NCI-H2107 treated with DMSO at 0.1 percent for 48 hours (cell line): ENCODE data around the gene SLC35C1.

Source experiments
- DNase-seq: peaks from one replicate; lab custom pipeline; 2025; ENCODE audit not compliant: unreplicated experiment; lab: John Stamatoyannopoulos, UW

Gene SLC35C1

GRCh38 chr11:45804761-45805304, at the start of gene SLC35C1:
Gene SLC35C1, plus strand, starts transcription at chr11:45805149. Its CDS starts 653 bp downstream, at chr11:45805802.
- peak; percentile 74 for DNase-seq

- no peak for DNase-seq
Observed at GRCh38 chr11:45755281-45755859, 49.6 kb upstream of the SLC35C1 start.

- DNase-seq: no peak
Observed at GRCh38 chr11:45756384-45757010, 48.5 kb upstream of the SLC35C1 start.

- no peak for DNase-seq
Observed at GRCh38 chr11:45757672-45758071, 47.3 kb upstream of the SLC35C1 start.

- DNase-seq: no peak
Observed at GRCh38 chr11:45761659-45762058, 43.3 kb upstream of the SLC35C1 start.

GRCh38 chr11:45765107-45765668, 39.8 kb upstream of the SLC35C1 start:
- no peak for DNase-seq

- DNase-seq: no peak
Observed at GRCh38 chr11:45765836-45766235, 39.1 kb upstream of the SLC35C1 start.

GRCh38 chr11:45766469-45766868, 38.5 kb upstream of the SLC35C1 start:
- DNase-seq: no peak

- no peak for DNase-seq
Observed at GRCh38 chr11:45768486-45768885, 36.5 kb upstream of the SLC35C1 start.

GRCh38 chr11:45769960-45770359, 35.0 kb upstream of the SLC35C1 start:
- no peak for DNase-seq

GRCh38 chr11:45771193-45771565, 33.8 kb upstream of the SLC35C1 start:
- no peak for DNase-seq

- peak; percentile 68 for DNase-seq
Observed at GRCh38 chr11:45771566-45772448, 33.1 kb upstream of the SLC35C1 start.

- DNase-seq: no peak
Observed at GRCh38 chr11:45772449-45772774, 32.5 kb upstream of the SLC35C1 start.

GRCh38 chr11:45772986-45773785, 31.8 kb upstream of the SLC35C1 start:
- DNase-seq: no peak

- no peak for DNase-seq
Observed at GRCh38 chr11:45773786-45774655, 30.9 kb upstream of the SLC35C1 start.

GRCh38 chr11:45774786-45775185, 30.2 kb upstream of the SLC35C1 start:
- no peak for DNase-seq

- no peak for DNase-seq
Observed at GRCh38 chr11:45777127-45777969, 27.6 kb upstream of the SLC35C1 start.

- DNase-seq: no peak
Observed at GRCh38 chr11:45778341-45778740, 26.6 kb upstream of the SLC35C1 start.

- DNase-seq: no peak
Observed at GRCh38 chr11:45779602-45780001, 25.3 kb upstream of the SLC35C1 start.
